ENCODE data around the gene DEK. TPM values are rescaled to one million over a fixed set of nuclear protein-coding genes. Genes with fewer than 3 reads are reported as not detected.

The DEK gene
- total RNA-seq, 1 experiment from 2014 or later, result 234 TPM

GRCh38 chr6:18248698-18249097 lies 15.6 kb downstream of the DEK start:
- Histone ChIP-seq H3K27ac (ENCODE audit: low read depth, low read length, poor library complexity, severe bottlenecking) (no peak overlapping the region), H3K36me3 (ENCODE audit: insufficient read depth, low read length, poor library complexity, severe bottlenecking) (peaks cover 98% of the 10 kb centered on the region), H3K4me1 (ENCODE audit: insufficient read depth, low read length, poor library complexity, severe bottlenecking) (no peaks in the 10 kb centered on the region), H3K4me3 (ENCODE audit: low read depth, low read length, poor library complexity, severe bottlenecking) (no peak overlapping the region), H3K27me3 (replicated peaks; ENCODE audit: insufficient read depth, low read depth, low read length, poor library complexity) (no peaks in the 10 kb centered on the region), H3K9me3 (ENCODE audit: low read depth, low read length, poor library complexity, severe bottlenecking) (no peaks in the 10 kb centered on the region)
- intact Hi-C loops (cut with micrococcal nuclease; ENCODE audit: unreplicated experiment), result no loop called here
- BruUV-seq (replicated peaks), result no TSS peak
- POLR2A ChIA-PET (ENCODE audit: low non-redundant PET), result interaction anchor here (0.5 kb wide), 1 partner anchor 11 kb away, joined by 3 read pairs; no protein-coding TSS in a partner anchor
- DNase-seq (ENCODE audit: low spot score), result no peak
- CTCF ChIA-PET, result no interaction called here
- TF ChIP-seq, protein P1, sequence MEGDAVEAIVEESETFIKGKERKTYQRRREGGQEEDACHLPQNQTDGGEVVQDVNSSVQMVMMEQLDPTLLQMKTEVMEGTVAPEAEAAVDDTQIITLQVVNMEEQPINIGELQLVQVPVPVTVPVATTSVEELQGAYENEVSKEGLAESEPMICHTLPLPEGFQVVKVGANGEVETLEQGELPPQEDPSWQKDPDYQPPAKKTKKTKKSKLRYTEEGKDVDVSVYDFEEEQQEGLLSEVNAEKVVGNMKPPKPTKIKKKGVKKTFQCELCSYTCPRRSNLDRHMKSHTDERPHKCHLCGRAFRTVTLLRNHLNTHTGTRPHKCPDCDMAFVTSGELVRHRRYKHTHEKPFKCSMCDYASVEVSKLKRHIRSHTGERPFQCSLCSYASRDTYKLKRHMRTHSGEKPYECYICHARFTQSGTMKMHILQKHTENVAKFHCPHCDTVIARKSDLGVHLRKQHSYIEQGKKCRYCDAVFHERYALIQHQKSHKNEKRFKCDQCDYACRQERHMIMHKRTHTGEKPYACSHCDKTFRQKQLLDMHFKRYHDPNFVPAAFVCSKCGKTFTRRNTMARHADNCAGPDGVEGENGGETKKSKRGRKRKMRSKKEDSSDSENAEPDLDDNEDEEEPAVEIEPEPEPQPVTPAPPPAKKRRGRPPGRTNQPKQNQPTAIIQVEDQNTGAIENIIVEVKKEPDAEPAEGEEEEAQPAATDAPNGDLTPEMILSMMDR (conservative IDR thresholded peaks at IDR 0.05; ENCODE audit: low read depth, low read length), result no peak
- TF ChIP-seq EZH2 (IDR thresholded peaks at IDR 0.05; ENCODE audit: borderline replicate concordance, low read depth, low read length, poor library complexity, severe bottlenecking), result no peak

- H3K9me3 ChIP-seq (ENCODE audit: low read depth, low read length, poor library complexity, severe bottlenecking), result no peaks in the 10 kb centered on the region
- H3K27ac ChIP-seq (ENCODE audit: low read depth, low read length, poor library complexity, severe bottlenecking), result no peak overlapping the region
- peaks cover 98% of the 10 kb centered on the region for H3K36me3 ChIP-seq (ENCODE audit: insufficient read depth, low read length, poor library complexity, severe bottlenecking)
- intact Hi-C loops (cut with micrococcal nuclease; ENCODE audit: unreplicated experiment), result no loop called here
- H3K4me1 ChIP-seq (ENCODE audit: insufficient read depth, low read length, poor library complexity, severe bottlenecking), result no peaks in the 10 kb centered on the region
- POLR2A ChIA-PET (ENCODE audit: low non-redundant PET), result no interaction called here
- TF ChIP-seq EZH2 (IDR thresholded peaks at IDR 0.05; ENCODE audit: borderline replicate concordance, low read depth, low read length, poor library complexity, severe bottlenecking), result no peak
- TF ChIP-seq, protein P1 (conservative IDR thresholded peaks at IDR 0.05; ENCODE audit: low read depth, low read length), result no peak
- CTCF ChIA-PET, result no interaction called here
- no peak for DNase-seq (ENCODE audit: low spot score)
- H3K4me3 ChIP-seq (ENCODE audit: low read depth, low read length, poor library complexity, severe bottlenecking), result no peak overlapping the region
- no TSS peak for BruUV-seq (replicated peaks)
- H3K27me3 ChIP-seq (replicated peaks; ENCODE audit: insufficient read depth, low read depth, low read length, poor library complexity), result no peaks in the 10 kb centered on the region
Observed at GRCh38 chr6:18247002-18247401, 17.3 kb downstream of the DEK start.

DNA sequence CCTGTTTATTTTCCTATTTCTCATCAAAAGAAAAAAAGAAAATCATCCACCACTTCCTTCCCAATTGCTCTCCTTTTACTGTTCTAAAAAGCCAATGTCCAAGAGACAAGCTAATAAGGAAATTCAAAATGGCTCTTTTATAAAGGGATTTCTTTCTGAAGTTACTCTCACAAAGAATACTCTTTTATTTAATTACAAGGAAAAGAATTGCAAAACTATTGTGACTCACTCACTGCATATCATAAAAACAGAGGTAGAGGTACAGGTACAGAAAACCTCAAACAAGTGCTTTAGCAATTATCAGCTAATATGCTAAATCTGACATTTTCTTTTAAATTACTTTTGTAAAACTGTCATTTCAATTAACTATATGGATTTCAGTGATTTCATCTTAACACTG lies 18.1 kb downstream of the DEK start:
- ChIA-PET POLR2A (ENCODE audit: low non-redundant PET) (no interaction called here), CTCF (no interaction called here)
- DNase-seq (ENCODE audit: low spot score), result no peak
- H3K36me3 ChIP-seq (ENCODE audit: insufficient read depth, low read length, poor library complexity, severe bottlenecking), result peaks cover 98% of the 10 kb centered on the region
- TF ChIP-seq, protein P1 (conservative IDR thresholded peaks at IDR 0.05; ENCODE audit: low read depth, low read length), result no peak
- no peak for TF ChIP-seq EZH2 (IDR thresholded peaks at IDR 0.05; ENCODE audit: borderline replicate concordance, low read depth, low read length, poor library complexity, severe bottlenecking)
- intact Hi-C loops (cut with micrococcal nuclease; ENCODE audit: unreplicated experiment), result no loop called here
- no peak overlapping the region for H3K4me3 ChIP-seq (ENCODE audit: low read depth, low read length, poor library complexity, severe bottlenecking)
- no peak overlapping the region for H3K27ac ChIP-seq (ENCODE audit: low read depth, low read length, poor library complexity, severe bottlenecking)
- no peaks in the 10 kb centered on the region for H3K27me3 ChIP-seq (replicated peaks; ENCODE audit: insufficient read depth, low read depth, low read length, poor library complexity)
- no TSS peak for BruUV-seq (replicated peaks)
- H3K4me1 ChIP-seq (ENCODE audit: insufficient read depth, low read length, poor library complexity, severe bottlenecking), result no peaks in the 10 kb centered on the region
- H3K9me3 ChIP-seq (ENCODE audit: low read depth, low read length, poor library complexity, severe bottlenecking), result no peaks in the 10 kb centered on the region

Data from A673 (cell line).